ENCODE data around the gene MYH11.
"Not testable (repeated sequence)": the region's sequence is repeated elsewhere in the genome, so short reads cannot be mapped to it uniquely, and the experiment has no call there.

Gene MYH11

GRCh38 chr16:15849209-15849981 lies 7.4 kb downstream of the MYH11 start:
- ChIA-PET POLR2A (no interaction called here), CTCF (interaction anchor here (1.1 to 2.7 kb wide), 3 partner anchors 9 to 27 kb away, joined by 3 to 11 read pairs (median 6); no protein-coding TSS in a partner anchor)
- DNase-seq (ENCODE audit: extremely low spot score), result no peak
- no peak for TF ChIP-seq CTCF (IDR thresholded peaks at IDR 0.05; ENCODE audit: control extremely low read depth, extremely low read depth, low read depth, missing control alignments)

GRCh38 chr16:15847611-15848175 lies 9.1 kb downstream of the MYH11 start:
- POLR2A ChIA-PET, result interaction anchor here (0.5 kb wide), 1 partner anchor 19 kb away, joined by 4 read pairs; no protein-coding TSS in a partner anchor
- CTCF ChIA-PET, result interaction anchor here (1.6 to 2.7 kb wide), 2 partner anchors 11 to 26 kb away, joined by 6 to 11 read pairs; no protein-coding TSS in a partner anchor
- no peak for TF ChIP-seq CTCF (IDR thresholded peaks at IDR 0.05; ENCODE audit: control extremely low read depth, extremely low read depth, low read depth, missing control alignments)
- no peak for DNase-seq (ENCODE audit: extremely low spot score)

- no peak for TF ChIP-seq CTCF (IDR thresholded peaks at IDR 0.05; ENCODE audit: control extremely low read depth, extremely low read depth, low read depth, missing control alignments)
- ChIA-PET POLR2A (no interaction called here), CTCF (interaction anchor here (2.7 kb wide), 1 partner anchor 24 kb away, joined by 11 read pairs; no protein-coding TSS in a partner anchor)
These were observed 10.3 kb downstream of the MYH11 start for GRCh38 chr16:15846510-15846909.

GRCh38 chr16:15843635-15844279 lies 13.1 kb downstream of the MYH11 start:
- DNase-seq (ENCODE audit: extremely low spot score), result no peak
- POLR2A ChIA-PET, result no interaction called here
- CTCF ChIA-PET, result no interaction called here
- no peak for TF ChIP-seq CTCF (IDR thresholded peaks at IDR 0.05; ENCODE audit: control extremely low read depth, extremely low read depth, low read depth, missing control alignments)

More at GRCh38 chr16:15846510-15846909, 10.3 kb downstream of the MYH11 start:
- DNase-seq (ENCODE audit: extremely low spot score), result no peak

- POLR2A ChIA-PET; DNase-seq (ENCODE audit: extremely low spot score); CTCF ChIA-PET: not testable (repeated sequence)
These were observed 17.6 kb downstream of the MYH11 start for GRCh38 chr16:15839204-15839603.

GRCh38 chr16:15837761-15838160 lies 19.1 kb downstream of the MYH11 start:
- TF ChIP-seq CTCF (IDR thresholded peaks at IDR 0.05; ENCODE audit: control extremely low read depth, extremely low read depth, low read depth, missing control alignments), result no peak
- ChIA-PET CTCF (no interaction called here), POLR2A (no interaction called here)
- no peak for DNase-seq (ENCODE audit: extremely low spot score)
